K562 (cell line): ENCODE results near the gene COMP. TPM values are rescaled to one million over a fixed set of nuclear protein-coding genes. Genes with fewer than 3 reads are reported as not detected.

Experiments
- ATAC-seq: fragments of 200-7000 bp; cut with Tn5 transposase; 3 replicates; pipeline ENCODE4 v1.9.1; 2020; ENCODE audit warnings: moderate library complexity
- BruUV-seq: library from RNA; stranded (reverse); fragments of 400-500 nt; replicated peaks from 2 replicates; lab custom pipeline; 2021; lab: Mats Ljungman, UMichigan
- CTCF ChIA-PET: fragments of 300-600 bp; formaldehyde crosslinking; extraction: SDS; loops from one replicate; lab custom pipeline; 2021; ENCODE audit warnings: low intra/inter-chr PET ratio; lab: Yijun Ruan, JAX
- POLR2A ChIA-PET: fragments of 300-600, 350-650 bp; sonication (Branson Sonifier 250); formaldehyde crosslinking; extraction: SDS; loops from one replicate; lab custom pipeline; 2021; ENCODE audit warnings: antibody characterized with exemption, inconsistent platforms; lab: Yijun Ruan, JAX
- DNase-seq, 4 experiments: peaks; one replicate each; pipeline versions ENCODE4 v3.0.0 to v3.0.0-alpha.2; 2011 to 2018; ENCODE audit warnings: low spot score in 3 of 4, mixed read lengths in 3 of 4; ENCODE audit errors: extremely low read depth in 1 of 4
- FAIRE-seq: peaks from 2 replicates; lab custom pipeline; 2011; peaks lifted over from hg19 to GRCh38; lab: Jason Lieb, UNC
- H2AFZ ChIP-seq: 2 replicates; pipeline ENCODE4 v1.6.0; 2011; ENCODE audit warnings: low read depth, low read length, control low read depth, inconsistent platforms
- H3K27ac ChIP-seq: fragments of 200-600 bp; 3 replicates; pipeline ENCODE4 v1.8.0; 2011; ENCODE audit warnings: low read depth, mild to moderate bottlenecking, control low read depth, inconsistent platforms, low read length, moderate library complexity, mixed read lengths; ENCODE audit errors: extremely low read depth
- H3K27me3 ChIP-seq, 2 experiments: fragments of 300-600 bp in 1 of 2; 2 replicates in 1 of 2; 3 replicates in 1 of 2; pipeline versions ENCODE4 v1.6.0 to v1.8.0; 2011; ENCODE audit warnings: inconsistent platforms in 2 of 2, low read length in 2 of 2, mild to moderate bottlenecking in 1 of 2, mixed read lengths in 1 of 2, moderate library complexity in 1 of 2; ENCODE audit not compliant: control insufficient read depth in 2 of 2, insufficient read depth in 2 of 2
- H3K36me3 ChIP-seq: fragments of 300-600 bp; 3 replicates; pipeline ENCODE4 v1.8.0; 2011; ENCODE audit warnings: mild to moderate bottlenecking, low read length, inconsistent platforms; ENCODE audit not compliant: control insufficient read depth, insufficient read depth
- H3K4me1 ChIP-seq, 2 experiments: fragments of 200-600 bp in 1 of 2; replicated peaks in 1 of 2; 2 replicates in 1 of 2; 3 replicates in 1 of 2; pipeline versions ENCODE4 v1.5.1 to v1.8.0; 2011; ENCODE audit warnings: inconsistent platforms in 2 of 2, low read length in 2 of 2, mild to moderate bottlenecking in 1 of 2, mixed read lengths in 1 of 2, moderate library complexity in 1 of 2; ENCODE audit not compliant: control insufficient read depth in 2 of 2, insufficient read depth in 2 of 2
- H3K4me2 ChIP-seq: 2 replicates; pipeline ENCODE4 v1.6.1; 2011; ENCODE audit warnings: low read length, control low read depth, inconsistent platforms, mixed read lengths; ENCODE audit not compliant: insufficient read depth
- H3K4me3 ChIP-seq: fragments of 200-600 bp; sonication (generic), shearing (Covaris generic); 2 replicates; pipeline ENCODE4 v1.5.1; 2016; ENCODE audit warnings: control low read depth, inconsistent platforms
- H3K79me2 ChIP-seq: fragments of 200-600 bp; 3 replicates; pipeline ENCODE4 v1.8.0; 2011; ENCODE audit warnings: low read length, inconsistent platforms; ENCODE audit not compliant: control insufficient read depth, insufficient read depth
- H3K9ac ChIP-seq, 2 experiments: 2 replicates each; pipeline versions ENCODE4 v1.6.0 to v1.6.1; 2011; ENCODE audit warnings: low read depth in 2 of 2, low read length in 2 of 2, control low read depth in 1 of 2, inconsistent platforms in 1 of 2, mild to moderate bottlenecking in 1 of 2, mixed read lengths in 1 of 2; ENCODE audit not compliant: insufficient read depth in 1 of 2
- H3K9me1 ChIP-seq: one replicate; pipeline ENCODE4 v1.6.0; 2011; ENCODE audit warnings: inconsistent platforms, mild to moderate bottlenecking, low read length, moderate library complexity; ENCODE audit not compliant: control insufficient read depth, insufficient read depth
- H3K9me3 ChIP-seq: replicated peaks from 2 replicates; pipeline ENCODE4 v1.5.1; 2011; ENCODE audit warnings: low read depth, low read length, inconsistent platforms; ENCODE audit not compliant: control insufficient read depth, insufficient read depth
- H4K20me1 ChIP-seq: replicated peaks from 2 replicates; pipeline ENCODE4 v1.6.1; 2011; ENCODE audit warnings: low read length, inconsistent platforms, mixed read lengths; ENCODE audit not compliant: control insufficient read depth, insufficient read depth
- FOXK2 ChIP-seq, 2 experiments: fragments of 450-650 bp; IDR thresholded peaks in 1 of 2; conservative IDR thresholded peaks in 1 of 2; 2 replicates each; pipeline ENCODE4 v1.6.1; 2016; ENCODE audit warnings: low read depth in 2 of 2, mild to moderate bottlenecking in 1 of 2
- HDAC1 ChIP-seq, 2 experiments: fragments of 450-650 bp; IDR thresholded peaks; 2 replicates each; pipeline ENCODE4 v1.6.1; 2016 to 2017; ENCODE audit warnings: inconsistent platforms in 1 of 2, mild to moderate bottlenecking in 1 of 2, moderate library complexity in 1 of 2
- SRF ChIP-seq, 2 experiments: fragments of 250-450, 450-650 bp in 1 of 2; sonication (Bioruptor Pico) in 1 of 2; sonication (generic) in 1 of 2; formaldehyde crosslinking; IDR thresholded peaks; 2 replicates each; pipeline versions ENCODE4 v1.5.0 to v1.5.1; 2020 to 2022; ENCODE audit warnings: mild to moderate bottlenecking in 1 of 2, missing genetic modification reagents in 1 of 2
- TSC22D4 ChIP-seq: fragments of 450-650 bp; IDR thresholded peaks from 2 replicates; pipeline ENCODE4 v1.6.1; 2016; ENCODE audit warnings: missing genetic modification characterization, missing biosample characterization, control low read depth
- ZNF778 ChIP-seq: fragments of 450-650 bp; formaldehyde crosslinking; IDR thresholded peaks from 2 replicates; pipeline ENCODE4 v1.4.0; 2020; ENCODE audit warnings: mild to moderate bottlenecking, moderate library complexity
- WGBS: fragments of 100-300 bp; shearing (Covaris generic); methylation state at CpG from one replicate; pipeline ENCODE4 v1.1.6; 2016; ENCODE audit warnings: low coverage, mixed read lengths; ENCODE audit not compliant: insufficient coverage; ENCODE audit errors: missing lambda C conversion rate; 5-methylcytosine and 5-hydroxymethylcytosine counted together
- in situ Hi-C: fragments of 300-500 bp; cut with MboI; formaldehyde crosslinking; loops from 4 replicates; pipeline ENCODE4 v1.15.0; 2018; ENCODE audit warnings: inconsistent platforms, mixed read lengths
- intact Hi-C: fragments of 100-400 bp; cut with micrococcal nuclease; formaldehyde crosslinking; loops from 2 replicates; pipeline ENCODE4 v1.14.2; 2022
- polyA plus RNA-seq, 8 experiments: library from polyadenylated mRNA; depleted of rRNA in 4 of 8; stranded (reverse) in 5 of 8; unstranded in 3 of 8; fragments of >200 nt; fragmentation: Nextera tagmentation in 2 of 8; fragmentation: Illumina TruSeq in 1 of 8; extraction: Ambion mirVana in 2 of 8; extraction: Trizol in 1 of 8; gene quantifications; 2 replicates each; pipeline versions ENCODE4 v1.2.1 to v1.2.3, GENCODE V29; 2011 to 2014; ENCODE audit warnings: inconsistent platforms in 1 of 8, missing spikeins in 1 of 8
- total RNA-seq, 7 experiments: library from RNA; depleted of rRNA in 6 of 7; stranded (reverse); fragments of >200 nt in 6 of 7; fragmentation: Illumina TruSeq in 2 of 7; extraction: Trizol in 2 of 7; gene quantifications; 2 replicates each; pipeline versions ENCODE4 v1.2.1 to v1.2.3, GENCODE V29; 2011 to 2021; ENCODE audit warnings: low replicate concordance in 1 of 7
- TF ChIP-seq, protein P1 (sequence below): fragments of 250-450 bp; sonication (Bioruptor Pico); IDR thresholded peaks from 2 replicates; pipeline ENCODE4 v1.5.0; 2021; ENCODE audit warnings: mild to moderate bottlenecking, borderline replicate concordance
- TF ChIP-seq, protein P2 (sequence below): fragments of 250-450 bp; sonication (Bioruptor Pico); IDR thresholded peaks from 2 replicates; pipeline ENCODE4 v1.4.0; 2020; ENCODE audit warnings: mild to moderate bottlenecking

Gene COMP
- total and polyA plus RNA-seq, 9 of the 15 experiments (the other 6 are each of a cell fraction or from before 2014, with no cell fraction given): 0.07 TPM; not detected in 8

DNA sequence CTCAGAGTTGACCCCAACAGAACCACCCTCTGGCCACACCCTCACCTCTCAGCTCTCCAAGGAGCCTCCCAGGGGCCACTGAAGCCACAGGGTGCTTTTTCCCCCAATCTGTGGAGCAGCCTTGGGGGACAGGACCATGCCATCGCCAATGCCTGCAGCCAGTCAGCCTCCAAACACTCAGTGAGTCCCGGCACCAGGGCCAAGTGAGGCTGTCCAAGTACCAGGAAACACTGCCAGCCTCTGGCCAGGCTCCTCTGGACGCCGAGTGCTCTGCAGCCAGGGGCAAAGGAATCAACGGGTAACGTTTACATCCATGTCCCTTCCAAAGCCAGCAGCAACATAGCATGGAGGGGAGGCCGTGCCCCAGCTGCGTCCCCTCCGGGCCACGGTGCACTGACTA is 9.5 kb upstream of the COMP start:
- no TSS peak for BruUV-seq
- Histone ChIP-seq H3K36me3 (no peaks in the 10 kb centered on the region), H3K4me1 (peaks cover 0 to 13% of the 10 kb centered on the region in 2 experiments; a peak in 2 of 5 replicates), H3K4me3 (no peak overlapping the region), H3K79me2 (no peaks in the 10 kb centered on the region), H3K9ac (no peak overlapping the region), H3K27ac (no peak overlapping the region), H3K4me2 (no peak overlapping the region), H3K9me3 (peaks cover 3% of the 10 kb centered on the region; the same call in 1 of the 2 replicates), H3K9me1 (no peaks in the 10 kb centered on the region), H2AFZ (no peak overlapping the region), H3K27me3 (peaks cover 4 to 35% of the 10 kb centered on the region in 2 experiments; a peak in 4 of 5 replicates), H4K20me1 (0 out of 2 replicates have a peak, but pooled peaks cover 9% of the 10 kb centered on the region)
- no peak for TF ChIP-seq SRF (CRISPR knock-in tag; IDR thresholded peaks at IDR 0.05)
- 10% methylated on average over 10 of the region's 10 CpGs for WGBS
- POLR2A ChIA-PET: interaction anchor here (0.6 to 0.8 kb wide), 2 partner anchors 46 to 186 kb away, joined by 3 read pairs; no protein-coding TSS in a partner anchor
- in situ Hi-C loops: no loop called here
- DNase-seq: no peak
- no peak for FAIRE-seq
- CTCF ChIA-PET: no interaction called here
- ATAC-seq: no peak
- intact Hi-C loops: no loop called here

DNA sequence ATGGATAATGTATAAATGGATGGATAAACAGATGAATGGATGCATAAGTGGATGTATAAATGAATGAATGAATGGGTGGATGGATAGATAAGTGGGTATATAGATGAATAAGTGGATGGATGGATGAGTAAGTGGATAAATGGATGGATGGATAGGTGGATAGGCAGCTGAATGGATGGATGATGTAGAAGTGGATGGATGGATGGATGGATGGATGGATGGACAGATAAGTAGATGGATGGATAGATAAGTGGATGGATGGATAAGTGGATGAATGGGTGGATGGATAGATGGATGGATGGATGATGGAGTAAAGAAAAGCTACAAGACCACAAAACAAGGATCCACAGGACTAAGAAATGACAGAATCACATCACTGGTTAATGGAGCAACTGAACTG is 9.0 kb upstream of the COMP start:
- Histone ChIP-seq H3K9me3 (peaks cover 3% of the 10 kb centered on the region; the same call in 1 of the 2 replicates), H2AFZ (no peak overlapping the region), H3K27ac (no peak overlapping the region), H3K36me3 (no peaks in the 10 kb centered on the region), H3K27me3 (peaks cover 6 to 35% of the 10 kb centered on the region in 2 experiments; a peak in 4 of 5 replicates), H3K9ac (no peak overlapping the region), H3K4me2 (no peak overlapping the region), H3K4me3 (no peak overlapping the region), H3K9me1 (no peaks in the 10 kb centered on the region), H4K20me1 (0 out of 2 replicates have a peak, but pooled peaks cover 9% of the 10 kb centered on the region), H3K4me1 (peaks cover 0 to 18% of the 10 kb centered on the region in 2 experiments; a peak in 2 of 5 replicates), H3K79me2 (no peaks in the 10 kb centered on the region)
- intact Hi-C loops (no loop called here), in situ Hi-C loops (no loop called here)
- TF ChIP-seq, protein P1, sequence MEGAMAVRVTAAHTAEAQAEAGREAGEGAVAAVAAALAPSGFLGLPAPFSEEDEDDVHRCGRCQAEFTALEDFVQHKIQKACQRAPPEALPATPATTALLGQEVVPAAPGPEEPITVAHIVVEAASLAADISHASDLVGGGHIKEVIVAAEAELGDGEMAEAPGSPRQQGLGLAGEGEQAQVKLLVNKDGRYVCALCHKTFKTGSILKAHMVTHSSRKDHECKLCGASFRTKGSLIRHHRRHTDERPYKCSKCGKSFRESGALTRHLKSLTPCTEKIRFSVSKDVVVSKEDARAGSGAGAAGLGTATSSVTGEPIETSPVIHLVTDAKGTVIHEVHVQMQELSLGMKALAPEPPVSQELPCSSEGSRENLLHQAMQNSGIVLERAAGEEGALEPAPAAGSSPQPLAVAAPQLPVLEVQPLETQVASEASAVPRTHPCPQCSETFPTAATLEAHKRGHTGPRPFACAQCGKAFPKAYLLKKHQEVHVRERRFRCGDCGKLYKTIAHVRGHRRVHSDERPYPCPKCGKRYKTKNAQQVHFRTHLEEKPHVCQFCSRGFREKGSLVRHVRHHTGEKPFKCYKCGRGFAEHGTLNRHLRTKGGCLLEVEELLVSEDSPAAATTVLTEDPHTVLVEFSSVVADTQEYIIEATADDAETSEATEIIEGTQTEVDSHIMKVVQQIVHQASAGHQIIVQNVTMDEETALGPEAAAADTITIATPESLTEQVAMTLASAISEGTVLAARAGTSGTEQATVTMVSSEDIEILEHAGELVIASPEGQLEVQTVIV: no peak
- peak in 1 of 2 experiments; percentile 50; a peak in 1 of 4 replicates for TF ChIP-seq HDAC1 (IDR thresholded peaks at IDR 0.05)
- peak; percentile 32; the same call in 1 of the 2 replicates for TF ChIP-seq TSC22D4 (tag)
- TF ChIP-seq FOXK2 (conservative IDR thresholded peaks at IDR 0.05 in 1 of 2, IDR thresholded peaks at IDR 0.05 in 1 of 2; ENCODE audit: low read depth in 2 of 2): no peak
- TF ChIP-seq, protein P2, sequence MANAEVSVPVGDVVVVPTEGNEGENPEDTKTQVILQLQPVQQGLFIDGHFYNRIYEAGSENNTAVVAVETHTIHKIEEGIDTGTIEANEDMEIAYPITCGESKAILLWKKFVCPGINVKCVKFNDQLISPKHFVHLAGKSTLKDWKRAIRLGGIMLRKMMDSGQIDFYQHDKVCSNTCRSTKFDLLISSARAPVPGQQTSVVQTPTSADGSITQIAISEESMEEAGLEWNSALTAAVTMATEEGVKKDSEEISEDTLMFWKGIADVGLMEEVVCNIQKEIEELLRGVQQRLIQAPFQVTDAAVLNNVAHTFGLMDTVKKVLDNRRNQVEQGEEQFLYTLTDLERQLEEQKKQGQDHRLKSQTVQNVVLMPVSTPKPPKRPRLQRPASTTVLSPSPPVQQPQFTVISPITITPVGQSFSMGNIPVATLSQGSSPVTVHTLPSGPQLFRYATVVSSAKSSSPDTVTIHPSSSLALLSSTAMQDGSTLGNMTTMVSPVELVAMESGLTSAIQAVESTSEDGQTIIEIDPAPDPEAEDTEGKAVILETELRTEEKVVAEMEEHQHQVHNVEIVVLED (CRISPR knock-in tag): no peak
- TF ChIP-seq ZNF778 (CRISPR knock-in tag): no peak
- ATAC-seq: no peak
- POLR2A ChIA-PET: interaction anchor here (0.6 kb wide), 1 partner anchor 187 kb away, joined by 3 read pairs; no protein-coding TSS in a partner anchor
- BruUV-seq: no TSS peak
- CTCF ChIA-PET: no interaction called here
- FAIRE-seq: no peak
- no peak for DNase-seq
